ENCODE measurements around the gene ZNF567. TPM values are rescaled to one million over a fixed set of nuclear protein-coding genes. Genes with fewer than 3 reads are reported as not detected.

The ZNF567 gene
- total and polyA plus RNA-seq, 2 of the 8 experiments (the other 6 are each of a cell fraction or from before 2014, with no cell fraction given), result 6.5 to 10.5 TPM

DNA sequence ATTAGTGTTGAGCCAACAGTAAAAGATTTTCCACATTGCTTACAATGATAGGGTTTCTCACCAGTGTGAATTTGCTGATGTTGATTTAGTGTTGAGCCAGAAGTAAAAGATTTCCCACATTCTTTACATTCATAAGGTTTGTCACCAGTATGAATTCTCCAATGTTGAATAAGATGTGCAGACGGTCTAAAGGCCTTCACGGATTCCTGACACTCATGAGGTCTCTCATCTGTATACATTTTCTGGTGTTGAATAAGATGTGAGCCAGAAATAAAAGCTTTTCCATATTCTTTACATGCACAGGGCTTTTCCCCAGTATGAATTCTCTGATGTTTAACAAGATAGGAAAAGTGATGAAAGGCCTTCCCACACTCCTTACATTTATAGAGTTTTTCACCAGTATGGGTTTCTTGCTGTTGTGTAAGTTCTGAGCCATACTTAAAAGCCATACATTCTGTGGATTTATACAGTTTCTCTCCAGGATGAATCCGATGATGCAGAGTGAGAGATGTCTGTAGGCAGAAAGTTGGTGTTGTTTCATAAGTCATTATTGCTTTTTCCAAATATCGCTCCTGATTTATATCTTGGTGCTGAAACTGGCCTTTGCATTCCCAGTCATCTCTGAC, 62.8 kb downstream of the ZNF567 start:
- CTCF ChIA-PET (ENCODE audit: partially characterized antibody), result no interaction called here
- no peak overlapping the region for H3K4ac ChIP-seq (replicated peaks; ENCODE audit: insufficient read length, low read depth, low read length)
- H3K4me3 ChIP-seq (ENCODE audit: extremely low read depth in 1 of 4, insufficient read depth in 2 of 4, low read depth in 3 of 4, low read length in 4 of 4), result peak overlapping the region in 1 of 4 experiments; percentile 33; a peak in 2 of 8 replicates
- H3K9ac ChIP-seq (replicated peaks in 1 of 4; ENCODE audit: extremely low read depth in 1 of 4, low read depth in 3 of 4, low read length in 3 of 4), result no peak overlapping the region
- H2AK5ac ChIP-seq (ENCODE audit: low read depth, low read length), result no peak overlapping the region
- H4K20me1 ChIP-seq (replicated peaks in 1 of 2; ENCODE audit: control insufficient read depth in 1 of 2, insufficient read depth in 2 of 2, low read length in 2 of 2), result no peaks in the 10 kb centered on the region
- FAIRE-seq (no peak), DNase-seq (ENCODE audit: low read depth in 1 of 2, low spot score in 2 of 2) (no peak)
- no peak overlapping the region for H3K56ac ChIP-seq (replicated peaks; ENCODE audit: insufficient read length, low read depth, low read length)
- H2BK15ac ChIP-seq (ENCODE audit: low read length), result no peak overlapping the region
- no peak overlapping the region for H3K14ac ChIP-seq (ENCODE audit: insufficient read length)
- no peaks in the 10 kb centered on the region for H3K27me3 ChIP-seq (replicated peaks in 1 of 4; ENCODE audit: control insufficient read depth in 3 of 4, extremely low read depth in 1 of 4, insufficient read depth in 3 of 4, low read length in 3 of 4)
- no peaks in the 10 kb centered on the region for H3K4me1 ChIP-seq (replicated peaks in 1 of 4; ENCODE audit: control insufficient read depth in 3 of 4, insufficient read depth in 4 of 4, low read length in 3 of 4)
- H2BK120ac ChIP-seq (replicated peaks; ENCODE audit: low read depth, low read length), result no peak overlapping the region
- H3K79me2 ChIP-seq (ENCODE audit: control insufficient read depth in 1 of 2, insufficient read depth in 2 of 2, low read length in 2 of 2), result peaks cover 0 to 4% of the 10 kb centered on the region in 2 experiments; a peak in 1 of 4 replicates
- H3K23ac ChIP-seq (ENCODE audit: insufficient read length), result no peak overlapping the region
- no peak overlapping the region for H2AFZ ChIP-seq (ENCODE audit: low read length)
- 90% methylated on average over 4 of the region's 4 CpGs; no CpG with 5 or more reads in 1 of the 2 experiments for WGBS, 2 experiments (ENCODE audit: extremely low coverage in 1 of 2, insufficient coverage in 1 of 2, insufficient read length in 1 of 2, insufficient replicate concordance in 2 of 2, low coverage in 1 of 2, low lambda C conversion rate in 2 of 2, missing lambda C conversion rate in 1 of 2)
- H2BK5ac ChIP-seq (ENCODE audit: low read depth, low read length), result no peak overlapping the region
- H3K79me1 ChIP-seq (ENCODE audit: low read depth, low read length), result no peaks in the 10 kb centered on the region
- H4K8ac ChIP-seq (ENCODE audit: extremely low read depth, insufficient read depth, low read length), result no peak overlapping the region
- H3K23me2 ChIP-seq (ENCODE audit: low read depth, low read length), result no peaks in the 10 kb centered on the region
- H2BK12ac ChIP-seq (ENCODE audit: low read depth, low read length), result no peak overlapping the region
- peaks cover 26 to 95% (median 72%) of the 10 kb centered on the region in 4 experiments for H3K36me3 ChIP-seq (ENCODE audit: control insufficient read depth in 2 of 4, insufficient read depth in 4 of 4, low read length in 3 of 4)
- H4K5ac ChIP-seq (ENCODE audit: insufficient read length, low read depth, low read length), result no peak overlapping the region
- no peak overlapping the region for H3K18ac ChIP-seq (ENCODE audit: extremely low read depth, low read length)
- H3K27ac ChIP-seq (ENCODE audit: low read depth, low read length), result no peak overlapping the region
- H3K4me2 ChIP-seq (ENCODE audit: insufficient read depth in 1 of 2, low read depth in 2 of 2, low read length in 2 of 2), result no peak overlapping the region
- H2BK20ac ChIP-seq (ENCODE audit: low read length), result no peak overlapping the region
- POLR2A ChIA-PET (ENCODE audit: partially characterized antibody), result interaction anchor here (0.6 to 0.7 kb wide), 2 partner anchors 10 to 12 kb away, joined by 3 to 5 read pairs; no protein-coding TSS in a partner anchor
- TF ChIP-seq GABPA (IDR thresholded peaks at IDR 0.05; ENCODE audit: borderline replicate concordance, insufficient read depth, low read length) (no peak), ZNF274 (IDR thresholded peaks at IDR 0.05; ENCODE audit: borderline replicate concordance, extremely low read depth, low read length) (peak; percentile 97)
- H4K91ac ChIP-seq (replicated peaks; ENCODE audit: insufficient read length, low read length), result no peak overlapping the region
- peaks cover 87 to 90% of the 10 kb centered on the region in 2 experiments for H3K9me3 ChIP-seq (ENCODE audit: insufficient read depth in 2 of 2, low read depth in 1 of 2, low read length in 1 of 2)

Other genes starting within 250 kb of the ZNF567 start
- 16.1 and 16.6 TPM in 2 replicates for gene ZNF566, start 198.1 kb upstream of the ZNF567 start, total RNA-seq (2021; fragmentation: NEBNext Ultra II Directional; extraction: Animal tissue kit (Norgen Biotek cat#: 25700))
- 6.7 and 6.9 TPM in 2 replicates for gene ZNF566, start 198.1 kb upstream of the ZNF567 start, polyA plus RNA-seq (2011; rRNA removed)
- gene ZNF260, start 159.3 kb upstream of the ZNF567 start, total RNA-seq (2021; fragmentation: NEBNext Ultra II Directional; extraction: Animal tissue kit (Norgen Biotek cat#: 25700)), result 30.7 and 32.3 TPM in 2 replicates
- gene ZNF260, start 159.3 kb upstream of the ZNF567 start, polyA plus RNA-seq (2011; rRNA removed), result 4.1 and 5.5 TPM in 2 replicates
- gene ZNF529, start 114.3 kb upstream of the ZNF567 start, total RNA-seq (2021; fragmentation: NEBNext Ultra II Directional; extraction: Animal tissue kit (Norgen Biotek cat#: 25700)), result 12.4 and 14.1 TPM in 2 replicates
- 8.0 and 8.4 TPM in 2 replicates for gene ZNF529, start 114.3 kb upstream of the ZNF567 start, polyA plus RNA-seq (2011; rRNA removed)
- gene ZNF382, start 82.3 kb upstream of the ZNF567 start, total RNA-seq (2021; fragmentation: NEBNext Ultra II Directional; extraction: Animal tissue kit (Norgen Biotek cat#: 25700)), result 4.2 and 6.3 TPM in 2 replicates
- 1.7 and 1.9 TPM in 2 replicates for gene ZNF382, start 82.3 kb upstream of the ZNF567 start, polyA plus RNA-seq (2011; rRNA removed)
- gene ZNF461, start 20.8 kb upstream of the ZNF567 start, total RNA-seq (2021; fragmentation: NEBNext Ultra II Directional; extraction: Animal tissue kit (Norgen Biotek cat#: 25700)), result 5.4 and 5.9 TPM in 2 replicates
- gene ZNF461, start 20.8 kb upstream of the ZNF567 start, polyA plus RNA-seq (2011; rRNA removed), result 0.93 and 1.1 TPM in 2 replicates
- gene ZNF850, start 85.2 kb downstream of the ZNF567 start, total RNA-seq (2021; fragmentation: NEBNext Ultra II Directional; extraction: Animal tissue kit (Norgen Biotek cat#: 25700)), result 18.0 and 21.2 TPM in 2 replicates
- 5.6 and 6.7 TPM in 2 replicates for gene ZNF850, start 85.2 kb downstream of the ZNF567 start, polyA plus RNA-seq (2011; rRNA removed)
- gene ZNF790, start 150.8 kb downstream of the ZNF567 start, total RNA-seq (2021; fragmentation: NEBNext Ultra II Directional; extraction: Animal tissue kit (Norgen Biotek cat#: 25700)), result 7.2 and 7.5 TPM in 2 replicates
- gene ZNF790, start 150.8 kb downstream of the ZNF567 start, polyA plus RNA-seq (2011; rRNA removed), result 1.7 and 1.9 TPM in 2 replicates
- gene ZNF345, start 163.3 kb downstream of the ZNF567 start, total RNA-seq (2021; fragmentation: NEBNext Ultra II Directional; extraction: Animal tissue kit (Norgen Biotek cat#: 25700)), result 5.1 TPM in 2 replicates
- gene ZNF345, start 163.3 kb downstream of the ZNF567 start, polyA plus RNA-seq (2011; rRNA removed), result 3.2 and 3.8 TPM in 2 replicates
- 2.3 and 3.3 TPM in 2 replicates for gene ZNF829, start 228.7 kb downstream of the ZNF567 start, total RNA-seq (2021; fragmentation: NEBNext Ultra II Directional; extraction: Animal tissue kit (Norgen Biotek cat#: 25700))
- gene ZNF829, start 228.7 kb downstream of the ZNF567 start, polyA plus RNA-seq (2011; rRNA removed), result 0.97 and 1.3 TPM in 2 replicates
- 2.4 and 2.7 TPM in 2 replicates for gene ZNF568, start 228.7 kb downstream of the ZNF567 start, total RNA-seq (2021; fragmentation: NEBNext Ultra II Directional; extraction: Animal tissue kit (Norgen Biotek cat#: 25700))
- 1.4 and 1.6 TPM in 2 replicates for gene ZNF568, start 228.7 kb downstream of the ZNF567 start, polyA plus RNA-seq (2011; rRNA removed)

All from H1 (cell line).